Measurements from ENCODE around the gene ANXA2.

- no peak for TF ChIP-seq CTCF (IDR thresholded peaks at IDR 0.05)
- TF ChIP-seq EP300 (IDR thresholded peaks at IDR 0.05) = no peak
Measured at GRCh38 chr15:60370105-60370868, 27.5 kb downstream of the ANXA2 start.

Data from ovary (tissue), 3 donors.